Raji (cell line): ENCODE data around the gene CRNKL1.

ENCODE experiments used
- POLR2A ChIP-seq: IDR thresholded peaks from 2 replicates; pipeline ENCODE4 v1.6.1; 2011; ENCODE audit warnings: low read depth, low read length, control low read depth; ENCODE audit not compliant: insufficient read depth

The CRNKL1 gene

GRCh38 chr20:20022498-20022897 lies 29.8 kb downstream of the CRNKL1 start:
- no peak for TF ChIP-seq POLR2A

DNA sequence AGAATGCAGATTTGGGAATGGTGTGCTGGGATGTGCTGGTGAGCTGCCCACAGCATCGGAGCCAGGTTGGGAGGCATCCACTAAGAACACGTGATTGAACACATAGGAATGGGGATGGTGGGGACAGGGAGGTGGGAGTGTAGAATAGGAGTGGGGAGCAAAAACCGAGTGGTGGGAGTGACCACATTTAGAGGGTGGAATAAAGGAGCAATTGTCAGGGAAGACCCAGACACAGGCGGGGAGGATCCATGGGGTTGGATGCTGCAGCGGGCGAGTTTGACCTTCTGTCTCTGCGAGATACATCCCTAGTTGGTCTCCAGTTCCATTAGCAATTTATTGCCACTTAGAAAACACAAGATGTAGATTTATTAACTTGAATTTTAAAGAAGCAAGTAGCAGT lies 30.4 kb downstream of the CRNKL1 start:
- no peak for TF ChIP-seq POLR2A

- TF ChIP-seq POLR2A = no peak
Observed at GRCh38 chr20:20020908-20021307, 31.4 kb downstream of the CRNKL1 start.

GRCh38 chr20:20019123-20019522 lies 33.1 kb downstream of the CRNKL1 start:
- TF ChIP-seq POLR2A = no peak

GRCh38 chr20:20018366-20018765 lies 33.9 kb downstream of the CRNKL1 start:
- TF ChIP-seq POLR2A = no peak

GRCh38 chr20:20017844-20018185 lies 34.5 kb downstream of the CRNKL1 start:
- TF ChIP-seq POLR2A = no peak

DNA sequence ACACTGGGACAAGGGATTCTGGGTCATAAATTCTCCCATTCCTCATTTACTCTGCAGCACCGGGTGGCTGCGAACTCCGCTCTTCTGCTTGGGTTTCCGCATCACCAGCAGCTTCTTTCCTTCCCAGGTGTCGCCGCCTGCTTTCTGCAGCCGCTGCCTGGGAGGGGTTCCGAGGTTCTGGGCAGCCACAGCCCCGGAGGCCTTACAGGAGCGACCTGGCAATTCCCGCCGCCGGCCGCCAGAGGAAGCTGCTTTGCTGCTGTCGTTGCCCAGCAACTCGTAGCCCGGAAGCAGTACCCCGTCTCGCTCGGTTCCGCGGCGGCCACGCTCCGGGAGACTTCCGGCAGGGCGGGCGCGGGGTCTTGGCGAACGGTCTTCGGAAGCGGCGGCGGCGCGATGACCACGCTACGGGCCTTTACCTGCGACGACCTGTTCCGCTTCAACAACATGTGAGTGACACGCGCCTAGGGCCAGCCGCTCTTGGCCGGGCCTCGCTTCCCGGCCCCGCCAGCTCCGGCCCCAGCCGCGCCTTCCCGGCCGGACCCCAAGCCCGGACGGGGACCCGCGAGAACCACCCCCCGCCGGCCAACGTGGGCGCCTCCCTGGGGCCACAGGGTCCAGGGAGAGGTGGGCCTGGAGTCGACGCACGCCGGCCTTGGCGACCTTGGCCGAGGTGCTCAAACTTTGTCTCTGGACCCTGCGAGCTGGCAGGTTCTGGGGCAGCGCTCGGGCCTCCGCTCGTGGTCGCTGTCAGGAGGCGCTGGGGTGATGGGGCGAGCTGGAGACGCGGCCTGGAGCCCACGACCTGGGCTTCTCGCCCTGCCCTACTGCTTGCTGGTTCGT lies 35.0 kb downstream of the CRNKL1 start, which contains the start of gene NAA20:
Gene NAA20 (plus strand): TSS at position 362 of the 843 bp plus-strand sequence. CDS start 35 bp downstream, at position 397.
- TF ChIP-seq POLR2A = peak; percentile 64

GRCh38 chr20:20014659-20015058 lies 37.6 kb downstream of the CRNKL1 start:
- no peak for TF ChIP-seq POLR2A

- no peak for TF ChIP-seq POLR2A
Observed at GRCh38 chr20:20012541-20012940, 39.7 kb downstream of the CRNKL1 start.

DNA sequence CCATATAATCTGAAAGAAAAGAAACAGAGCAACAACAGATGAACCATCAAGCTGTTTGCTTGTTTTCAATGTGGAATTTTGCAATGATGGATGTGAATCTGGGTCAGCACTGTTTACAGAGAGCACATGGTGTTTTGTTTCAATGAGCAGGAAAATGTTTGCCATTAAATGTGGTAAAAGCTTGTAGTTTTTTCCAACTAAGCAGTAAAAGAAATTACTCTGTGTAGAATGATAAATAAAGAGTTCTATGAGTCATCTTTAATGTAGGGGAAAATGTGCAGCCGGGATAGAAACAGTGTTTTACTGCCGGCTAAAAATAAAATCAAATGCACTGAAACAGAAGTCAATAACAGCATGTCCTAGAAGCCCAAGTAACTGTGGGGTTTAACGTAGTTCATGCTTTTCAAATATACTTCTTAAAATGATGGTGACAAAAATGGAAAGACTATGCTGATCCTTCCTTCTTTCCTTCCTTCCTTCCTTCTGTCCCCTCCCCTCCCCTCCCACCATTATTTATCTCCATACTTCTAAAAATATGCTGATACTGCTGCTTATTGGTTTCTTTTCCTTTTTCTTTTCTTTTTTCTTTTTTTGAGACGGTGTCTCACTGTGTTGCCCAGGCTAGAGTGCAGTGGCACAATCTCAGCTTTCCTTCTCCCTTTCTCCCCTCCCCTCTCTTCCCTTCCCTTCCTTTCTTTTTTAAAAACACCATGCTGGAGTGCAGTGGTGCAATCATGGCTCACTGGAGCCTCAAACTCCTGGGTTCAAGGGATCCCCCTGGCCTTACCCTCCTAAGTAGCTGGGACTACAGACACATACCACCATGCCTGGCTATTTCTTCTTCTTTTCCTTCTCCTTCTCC lies 41.4 kb downstream of the CRNKL1 start:
- TF ChIP-seq POLR2A = no peak

GRCh38 chr20:20009784-20010253 lies 42.4 kb downstream of the CRNKL1 start:
- TF ChIP-seq POLR2A = no peak

DNA sequence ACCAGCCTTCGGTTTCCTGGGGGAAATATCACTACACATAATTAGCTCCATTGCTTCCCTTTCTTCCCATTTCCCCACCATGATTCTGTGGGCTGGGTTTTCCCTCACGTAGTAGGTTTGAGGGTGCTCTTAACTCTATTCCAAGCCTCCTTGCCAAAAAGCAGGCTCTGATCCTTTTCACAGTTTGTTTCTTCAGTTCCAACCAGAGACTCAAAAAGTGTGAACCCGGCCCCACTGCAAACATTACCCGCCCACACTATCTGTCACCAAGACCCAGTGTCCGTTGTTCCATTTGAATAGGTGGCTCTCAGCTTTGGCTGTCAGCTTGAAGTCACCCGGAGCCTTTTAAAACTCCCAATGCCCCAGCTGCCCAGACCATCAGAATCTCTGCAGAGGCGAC lies 46.9 kb downstream of the CRNKL1 start:
- TF ChIP-seq POLR2A = no peak

GRCh38 chr20:20003031-20003954 lies 49.0 kb downstream of the CRNKL1 start:
- TF ChIP-seq POLR2A = no peak

DNA sequence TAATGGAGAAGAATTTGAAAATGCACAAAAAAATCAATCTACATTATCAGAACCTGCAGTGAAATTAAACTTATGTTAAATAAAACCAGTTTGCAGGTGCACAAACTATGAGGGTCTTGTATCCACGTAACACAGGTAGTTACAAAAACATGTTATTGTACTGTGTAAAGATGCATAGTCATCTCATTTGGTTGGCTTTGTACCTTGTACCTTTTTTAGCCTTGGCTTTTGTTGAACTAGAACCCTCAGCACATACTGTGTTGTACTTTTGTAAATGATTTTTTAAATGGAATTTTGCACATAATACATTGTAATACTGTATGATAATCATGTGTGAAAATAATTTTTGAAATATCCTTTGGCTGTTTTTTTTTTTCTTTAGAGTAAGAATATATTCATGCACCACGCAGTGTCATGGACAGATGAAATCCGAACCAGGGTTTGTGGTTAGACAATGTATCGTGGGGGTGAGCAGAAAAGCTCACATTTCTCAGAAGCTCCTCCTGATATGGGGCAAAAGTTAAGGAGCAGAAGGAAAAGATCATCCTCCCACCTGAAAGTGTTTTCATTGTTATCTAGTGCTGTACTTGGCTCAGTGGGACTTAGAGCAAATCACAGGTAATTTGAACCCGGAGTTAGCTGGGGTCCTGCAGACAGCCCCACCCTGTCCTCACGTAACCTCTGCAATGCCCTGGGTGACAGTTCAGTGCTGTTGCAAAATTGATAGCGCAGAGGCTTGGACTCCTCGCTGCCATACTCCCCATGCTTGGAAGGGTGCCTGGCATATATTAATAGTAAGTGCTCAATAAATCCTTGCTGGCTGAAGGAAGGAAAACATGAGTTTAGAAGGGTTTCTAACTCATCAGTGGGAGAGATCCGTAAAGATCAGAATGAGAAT lies 49.9 kb downstream of the CRNKL1 start:
- TF ChIP-seq POLR2A = no peak

- TF ChIP-seq POLR2A = no peak
Observed at GRCh38 chr20:20000211-20000968, 51.9 kb downstream of the CRNKL1 start.
